Osteoblast (primary cell): Measurements from ENCODE around the gene SIGLEC15. TPM values are rescaled to one million over a fixed set of nuclear protein-coding genes. Genes with fewer than 3 reads are reported as not detected.
A peak's percentile ranks its signal among the peaks of the same experiment; 100 is the strongest.

ENCODE experiments used
- DNase-seq: peaks from one replicate; pipeline ENCODE4 v3.0.0; 2011; ENCODE audit warnings: low spot score, mixed read lengths; ENCODE audit not compliant: insufficient read length; ENCODE audit errors: missing footprints
- H2AFZ ChIP-seq: 2 replicates; pipeline ENCODE4 v1.6.0; 2011; ENCODE audit warnings: mild to moderate bottlenecking, low read length
- H3K27ac ChIP-seq: 2 replicates; pipeline ENCODE4 v1.5.1; 2011; ENCODE audit warnings: mild to moderate bottlenecking, low read depth, low read length, moderate library complexity
- H3K27me3 ChIP-seq: 2 replicates; pipeline ENCODE4 v1.6.0; 2012; ENCODE audit warnings: mild to moderate bottlenecking, control low read depth, inconsistent platforms, low read length, moderate library complexity; ENCODE audit not compliant: insufficient read depth
- H3K36me3 ChIP-seq: 2 replicates; pipeline ENCODE4 v1.5.1; 2011; ENCODE audit warnings: mild to moderate bottlenecking, low read length, control low read depth, moderate library complexity; ENCODE audit not compliant: insufficient read depth
- H3K4me1 ChIP-seq: 2 replicates; pipeline ENCODE4 v1.5.1; 2011; ENCODE audit warnings: mild to moderate bottlenecking, low read length, control low read depth, moderate library complexity; ENCODE audit not compliant: insufficient read depth
- H3K4me2 ChIP-seq: 2 replicates; pipeline ENCODE4 v1.6.0; 2011; ENCODE audit warnings: mild to moderate bottlenecking, low read length; ENCODE audit not compliant: insufficient read depth
- H3K4me3 ChIP-seq: fragments of 200-600 bp; sonication (generic); 3 replicates; pipeline ENCODE4 v1.5.1; 2012; ENCODE audit warnings: mild to moderate bottlenecking, low read length, inconsistent platforms; ENCODE audit not compliant: insufficient read depth
- H3K79me2 ChIP-seq: 2 replicates; pipeline ENCODE4 v1.6.0; 2012; ENCODE audit warnings: mild to moderate bottlenecking, low read length, control low read depth, inconsistent platforms; ENCODE audit not compliant: insufficient read depth
- H3K9me3 ChIP-seq: 2 replicates; pipeline ENCODE4 v1.5.1; 2011; ENCODE audit warnings: low read depth, low read length, control low read depth
- H4K20me1 ChIP-seq: 2 replicates; pipeline ENCODE4 v1.6.0; 2012; ENCODE audit warnings: mild to moderate bottlenecking, low read length, control low read depth; ENCODE audit not compliant: insufficient read depth
- total RNA-seq: library from RNA; depleted of rRNA; stranded (reverse); fragments of >200 nt; gene quantifications from 2 replicates; pipeline ENCODE4 v1.2.3, GENCODE V29; 2012
- TF ChIP-seq, protein P1 (sequence below): IDR thresholded peaks from 2 replicates; pipeline ENCODE4 v1.5.1; 2011; ENCODE audit warnings: mild to moderate bottlenecking, low read depth, low read length, moderate library complexity; ENCODE audit errors: extremely low read depth

Gene SIGLEC15
- total RNA-seq, 1 donor = 8.0 TPM

- no peak for DNase-seq
- no peaks in the 10 kb centered on the region for H3K36me3 ChIP-seq
- TF ChIP-seq, protein P1, sequence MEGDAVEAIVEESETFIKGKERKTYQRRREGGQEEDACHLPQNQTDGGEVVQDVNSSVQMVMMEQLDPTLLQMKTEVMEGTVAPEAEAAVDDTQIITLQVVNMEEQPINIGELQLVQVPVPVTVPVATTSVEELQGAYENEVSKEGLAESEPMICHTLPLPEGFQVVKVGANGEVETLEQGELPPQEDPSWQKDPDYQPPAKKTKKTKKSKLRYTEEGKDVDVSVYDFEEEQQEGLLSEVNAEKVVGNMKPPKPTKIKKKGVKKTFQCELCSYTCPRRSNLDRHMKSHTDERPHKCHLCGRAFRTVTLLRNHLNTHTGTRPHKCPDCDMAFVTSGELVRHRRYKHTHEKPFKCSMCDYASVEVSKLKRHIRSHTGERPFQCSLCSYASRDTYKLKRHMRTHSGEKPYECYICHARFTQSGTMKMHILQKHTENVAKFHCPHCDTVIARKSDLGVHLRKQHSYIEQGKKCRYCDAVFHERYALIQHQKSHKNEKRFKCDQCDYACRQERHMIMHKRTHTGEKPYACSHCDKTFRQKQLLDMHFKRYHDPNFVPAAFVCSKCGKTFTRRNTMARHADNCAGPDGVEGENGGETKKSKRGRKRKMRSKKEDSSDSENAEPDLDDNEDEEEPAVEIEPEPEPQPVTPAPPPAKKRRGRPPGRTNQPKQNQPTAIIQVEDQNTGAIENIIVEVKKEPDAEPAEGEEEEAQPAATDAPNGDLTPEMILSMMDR = no peak
- H4K20me1 ChIP-seq = no peaks in the 10 kb centered on the region
- no peaks in the 10 kb centered on the region for H3K27me3 ChIP-seq
- peaks cover 23% of the 10 kb centered on the region for H3K4me1 ChIP-seq
- no peaks in the 10 kb centered on the region for H3K9me3 ChIP-seq
- peak overlapping the region; percentile 44 for H2AFZ ChIP-seq
- H3K27ac ChIP-seq = no peak overlapping the region
- H3K4me3 ChIP-seq = no peak overlapping the region
- H3K79me2 ChIP-seq = no peaks in the 10 kb centered on the region
- no peak overlapping the region for H3K4me2 ChIP-seq
Observed at GRCh38 chr18:45787346-45787745, 38.1 kb upstream of the SIGLEC15 start.

GRCh38 chr18:45788861-45789260, 36.6 kb upstream of the SIGLEC15 start:
- no peaks in the 10 kb centered on the region for H3K79me2 ChIP-seq
- no peak for DNase-seq
- TF ChIP-seq, protein P1 = no peak
- no peaks in the 10 kb centered on the region for H3K36me3 ChIP-seq
- no peak overlapping the region for H2AFZ ChIP-seq
- H3K9me3 ChIP-seq = no peaks in the 10 kb centered on the region
- H3K4me3 ChIP-seq = no peak overlapping the region
- no peaks in the 10 kb centered on the region for H3K27me3 ChIP-seq
- H4K20me1 ChIP-seq = no peaks in the 10 kb centered on the region
- peaks cover 20% of the 10 kb centered on the region for H3K4me1 ChIP-seq
- H3K27ac ChIP-seq = no peak overlapping the region
- H3K4me2 ChIP-seq = no peak overlapping the region

DNA sequence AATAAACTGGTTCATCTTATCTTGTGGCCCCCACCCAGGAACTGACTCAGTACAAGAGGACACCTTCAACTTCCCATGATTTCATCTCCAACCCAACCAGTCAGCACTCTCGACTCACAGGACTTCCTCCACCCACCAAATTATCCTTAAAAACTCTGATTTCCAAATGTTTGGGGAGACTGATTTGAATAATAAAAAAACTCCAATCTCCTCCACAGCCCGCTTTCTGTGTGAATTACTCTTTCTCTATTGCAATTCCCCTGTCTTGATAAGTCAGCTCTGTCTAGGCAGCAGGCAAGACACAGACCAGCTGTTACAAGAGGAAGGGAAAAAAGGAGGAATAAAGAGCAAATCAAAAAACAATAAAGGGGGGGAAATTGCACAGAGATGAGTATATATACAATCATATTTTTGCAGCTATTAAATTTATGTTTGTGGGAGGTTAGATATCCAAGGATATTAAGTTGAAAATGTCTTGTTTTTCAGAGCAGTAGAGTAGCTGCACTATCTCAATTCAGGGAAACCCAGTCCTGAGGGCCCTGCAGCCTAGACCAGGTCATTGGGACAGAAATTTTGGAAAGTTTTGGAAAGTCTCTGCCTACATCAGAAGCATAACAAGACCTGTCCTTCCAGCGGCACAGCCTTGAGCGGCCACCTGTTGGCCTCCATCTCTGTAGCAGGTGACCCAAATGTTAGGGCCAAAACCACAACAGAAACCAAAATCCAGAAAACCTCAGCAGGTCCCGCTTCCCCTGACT, 32.8 kb upstream of the SIGLEC15 start:
- Histone ChIP-seq H3K4me1 (peaks cover 11% of the 10 kb centered on the region), H3K27me3 (no peaks in the 10 kb centered on the region), H2AFZ (no peak overlapping the region), H3K36me3 (no peaks in the 10 kb centered on the region), H3K4me3 (no peak overlapping the region), H3K4me2 (peak overlapping the region; percentile 14), H3K79me2 (no peaks in the 10 kb centered on the region), H4K20me1 (no peaks in the 10 kb centered on the region), H3K9me3 (no peaks in the 10 kb centered on the region), H3K27ac (peak overlapping the region; percentile 59)
- TF ChIP-seq, protein P1 = no peak
- DNase-seq = no peak

DNA sequence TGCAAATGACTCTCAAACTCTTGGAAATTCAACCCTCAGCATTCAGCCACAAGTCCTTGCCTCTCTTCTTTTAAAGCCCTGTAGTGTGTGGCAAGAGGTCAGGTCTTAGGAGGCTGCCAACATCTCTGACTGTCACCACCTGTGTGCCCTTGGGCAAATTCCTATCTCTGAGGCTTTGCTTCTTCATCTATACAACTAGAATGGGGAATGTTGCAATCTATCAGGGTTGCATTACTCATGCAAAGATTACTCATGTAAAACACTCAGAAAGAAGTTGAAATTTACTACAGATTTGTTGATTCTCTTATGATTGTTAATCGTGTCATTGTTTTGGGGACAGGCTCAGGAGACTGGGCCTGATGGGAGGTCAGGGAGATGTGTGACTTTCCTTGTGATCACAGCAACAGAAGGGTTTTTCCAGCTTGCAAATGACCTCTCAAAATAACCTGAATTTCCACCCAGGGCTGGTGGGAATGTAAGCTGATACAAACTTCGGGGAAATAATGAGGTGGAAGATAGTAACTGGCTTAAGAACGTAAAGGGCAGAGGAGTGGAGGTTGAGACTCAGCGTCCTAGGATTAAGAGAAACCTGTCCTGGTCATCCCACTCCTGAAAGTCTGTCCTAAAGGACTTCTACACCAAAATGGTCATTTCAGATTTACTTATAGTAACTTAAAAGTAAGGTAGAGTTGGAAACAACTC, 32.1 kb upstream of the SIGLEC15 start:
- Histone ChIP-seq H3K27ac (peak overlapping the region; percentile 59), H3K36me3 (no peaks in the 10 kb centered on the region), H3K4me3 (no peak overlapping the region), H3K9me3 (no peaks in the 10 kb centered on the region), H3K27me3 (no peaks in the 10 kb centered on the region), H4K20me1 (no peaks in the 10 kb centered on the region), H2AFZ (no peak overlapping the region), H3K4me2 (peak overlapping the region; percentile 14), H3K79me2 (no peaks in the 10 kb centered on the region), H3K4me1 (peaks cover 11% of the 10 kb centered on the region)
- peak; percentile 86 for DNase-seq
- TF ChIP-seq, protein P1 = no peak
